ENCODE measurements around the gene TPK1. TPM values are rescaled to one million over a fixed set of nuclear protein-coding genes. Genes with fewer than 3 reads are reported as not detected.

TPK1 gene
- total RNA-seq, 1 experiment from 2014 or later, result 3.1 TPM

GRCh38 chr7:144830024-144830785, 5.6 kb downstream of the TPK1 start:
- peaks cover 6 to 12% of the 10 kb centered on the region in 2 experiments for H3K4me1 Mint-ChIP-seq
- Histone ChIP-seq H3K9me3 (ENCODE audit: control insufficient read depth, low read depth, low read length) (no peaks in the 10 kb centered on the region), H3K79me1 (ENCODE audit: insufficient read depth, low read depth, low read length, poor library complexity, severe bottlenecking) (no peaks in the 10 kb centered on the region), H4K91ac (ENCODE audit: insufficient read length, low read depth, low read length) (no peak overlapping the region), H3K4ac (ENCODE audit: low read depth, low read length) (no peak overlapping the region), H3K27ac (ENCODE audit: insufficient read length, low read depth, low read length) (no peak overlapping the region), H3K18ac (ENCODE audit: insufficient read length, low read depth, low read length) (no peak overlapping the region), H3K4me2 (ENCODE audit: insufficient read depth, insufficient read length, low read length) (no peak overlapping the region), H2BK5ac (ENCODE audit: insufficient read length, low read length) (no peak overlapping the region), H3K27me3 (ENCODE audit: insufficient read depth, low read length) (no peaks in the 10 kb centered on the region), H3K14ac (ENCODE audit: insufficient read depth, low read length) (no peak overlapping the region), H2BK120ac (ENCODE audit: low read depth, low read length, poor library complexity, severe bottlenecking) (no peak overlapping the region), H3K23ac (ENCODE audit: insufficient read length, low read depth, low read length) (no peak overlapping the region), H4K5ac (ENCODE audit: insufficient read length, low read depth, low read length) (no peak overlapping the region), H3K56ac (ENCODE audit: insufficient read length, low read depth, low read length) (no peak overlapping the region), H4K8ac (replicated peaks; ENCODE audit: insufficient read length, low read depth, low read length) (no peak overlapping the region), H2AK5ac (ENCODE audit: insufficient read length, low read length) (no peak overlapping the region), H3K4me1 (ENCODE audit: insufficient read depth, low read length) (no peaks in the 10 kb centered on the region), H2BK15ac (ENCODE audit: low read depth, low read length) (no peak overlapping the region), H3T11ph (ENCODE audit: low read length) (no peak overlapping the region), H3K9ac (ENCODE audit: extremely low read depth, insufficient read length, low read length) (no peak overlapping the region), H2AFZ (ENCODE audit: low read length) (no peak overlapping the region), H2BK20ac (ENCODE audit: low read depth, low read length, poor library complexity, severe bottlenecking) (no peak overlapping the region), H3K23me2 (ENCODE audit: insufficient read length, low read depth, low read length, poor library complexity, severe bottlenecking) (peaks cover 6% of the 10 kb centered on the region), H3K79me2 (ENCODE audit: insufficient read depth, low read length) (no peaks in the 10 kb centered on the region), H2BK12ac (ENCODE audit: insufficient read length, low read depth, low read length) (no peak overlapping the region), H4K20me1 (ENCODE audit: control insufficient read depth, insufficient read depth, insufficient read length) (no peaks in the 10 kb centered on the region)
- peaks cover 0 to 5% (median 3%) of the 10 kb centered on the region in 3 experiments; a peak in 2 of 7 replicates for H3K36me3 Mint-ChIP-seq (ENCODE audit: insufficient read depth in 1 of 3, low read depth in 3 of 3)
- peaks cover 6% of the 10 kb centered on the region for H3K27me3 Mint-ChIP-seq (ENCODE audit: low read depth)
- no CpG with 5 or more reads among the region's 2 CpGs for WGBS (ENCODE audit: extremely low coverage, insufficient read length, low lambda C conversion rate)
- H3K9me3 Mint-ChIP-seq, result peaks cover 0 to 5% of the 10 kb centered on the region in 2 experiments; a peak in 1 of 5 replicates
- H3K4me3 Mint-ChIP-seq, result no peak overlapping the region
- no peak overlapping the region for H3K27ac Mint-ChIP-seq
- no peak for DNase-seq
- TF ChIP-seq CTCF (conservative IDR thresholded peaks at IDR 0.05), result no peak

All from H9 (cell line).